ENCODE results near the gene TRAF3. TPM values are rescaled to one million over a fixed set of nuclear protein-coding genes. Genes with fewer than 3 reads are reported as not detected.
"Not testable (repeated sequence)": the region's sequence is repeated elsewhere in the genome, so short reads cannot be mapped to it uniquely, and the experiment has no call there.

The TRAF3 gene
- total RNA-seq, 2 experiments from 2014 or later: 68.8 to 73.6 TPM

DNA sequence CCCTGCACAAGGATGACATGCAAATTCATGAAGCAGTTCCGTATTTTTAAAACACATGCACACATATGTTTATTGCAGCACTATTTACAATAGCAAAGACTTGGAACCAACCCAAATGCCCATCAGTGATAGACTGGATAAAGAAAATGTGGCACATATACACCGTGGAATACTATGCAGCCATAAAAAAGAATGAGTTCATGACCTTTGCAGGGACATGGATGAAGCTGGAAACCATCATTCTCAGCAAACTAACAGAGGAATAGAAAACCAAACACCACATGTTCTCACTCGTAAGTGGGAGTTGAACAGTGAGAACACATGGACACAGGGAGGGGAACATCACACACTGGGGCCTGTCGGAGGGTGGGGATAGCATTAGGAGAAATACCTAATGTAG is 88.7 kb downstream of the TRAF3 start:
- POLR2A ChIA-PET; H3K4me1 Mint-ChIP-seq (ENCODE audit: low read depth); intact Hi-C loops (cut with micrococcal nuclease); H3K4me3 Mint-ChIP-seq; H3K27me3 Mint-ChIP-seq; DNase-seq: not testable (repeated sequence)
- CTCF ChIA-PET: interaction anchor here (0.6 to 1.0 kb wide), 2 partner anchors 12 to 525 kb away, joined by 3 read pairs; no protein-coding TSS in a partner anchor
- H3K27ac Mint-ChIP-seq: peak overlapping the region; percentile 59
- H3K9me3 Mint-ChIP-seq: peaks cover 21% of the 10 kb centered on the region
- peaks cover 61% of the 10 kb centered on the region for H3K36me3 Mint-ChIP-seq

- H3K27ac Mint-ChIP-seq: no peak overlapping the region
- intact Hi-C loops (cut with micrococcal nuclease): no loop called here
- peaks cover 9% of the 10 kb centered on the region for H3K9me3 Mint-ChIP-seq
- H3K4me3 Mint-ChIP-seq: no peak overlapping the region
- CTCF ChIA-PET: interaction anchor here (1.0 kb wide), 1 partner anchor 10 kb away, joined by 3 read pairs; no protein-coding TSS in a partner anchor
- POLR2A ChIA-PET: no interaction called here
- H3K27me3 Mint-ChIP-seq: no peaks in the 10 kb centered on the region
- peaks cover 20% of the 10 kb centered on the region for H3K4me1 Mint-ChIP-seq (ENCODE audit: low read depth)
- DNase-seq: no peak
- H3K36me3 Mint-ChIP-seq: peaks cover 57% of the 10 kb centered on the region
Observed at GRCh38 chr14:102866982-102867761, 89.9 kb downstream of the TRAF3 start.

DNA sequence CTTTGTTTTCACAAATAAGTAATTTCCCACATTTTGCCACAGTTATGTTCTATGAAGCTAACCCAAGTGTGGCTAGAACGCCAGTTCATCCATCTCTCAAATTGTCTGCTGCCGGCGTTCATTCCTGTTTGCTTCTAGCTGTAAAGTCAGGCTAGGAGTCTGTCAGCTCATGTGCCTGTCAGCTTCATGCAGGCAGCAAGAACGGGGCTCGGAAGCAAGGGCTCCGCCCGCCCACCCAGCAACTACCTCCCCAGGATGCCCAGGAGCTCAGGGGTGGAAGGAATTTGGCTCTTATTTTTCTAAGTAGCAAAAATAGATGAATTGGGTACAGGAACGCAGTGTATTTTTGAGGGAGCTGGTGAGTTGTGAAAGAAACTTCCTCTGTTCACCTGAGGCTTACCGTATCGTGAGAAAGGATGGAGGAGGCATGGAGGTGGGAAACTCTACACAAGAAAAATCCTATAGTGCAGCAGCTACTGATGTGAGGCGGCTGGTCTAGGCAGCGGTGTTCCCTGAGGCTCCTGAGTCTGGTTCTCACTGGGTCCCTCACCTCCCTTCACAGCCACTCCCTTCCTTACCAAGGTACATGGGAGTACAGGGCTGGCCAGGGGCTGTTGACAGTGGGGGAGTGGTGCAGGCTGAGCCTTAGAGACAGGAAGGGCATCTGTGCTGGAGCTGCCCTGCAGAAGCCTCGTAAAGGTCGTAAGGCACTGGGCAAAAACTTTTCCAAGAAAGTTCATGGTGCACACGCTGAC is 90.8 kb downstream of the TRAF3 start:
- no peak overlapping the region for H3K4me3 Mint-ChIP-seq
- peaks cover 54% of the 10 kb centered on the region for H3K36me3 Mint-ChIP-seq
- H3K27ac Mint-ChIP-seq: no peak overlapping the region
- ChIA-PET CTCF (no interaction called here), POLR2A (no interaction called here)
- no peak for DNase-seq
- no peaks in the 10 kb centered on the region for H3K27me3 Mint-ChIP-seq
- intact Hi-C loops (cut with micrococcal nuclease): no loop called here
- H3K4me1 Mint-ChIP-seq (ENCODE audit: low read depth): peaks cover 24% of the 10 kb centered on the region
- H3K9me3 Mint-ChIP-seq: peaks cover 4% of the 10 kb centered on the region

GRCh38 chr14:102868956-102869547 is 91.8 kb downstream of the TRAF3 start:
- DNase-seq: no peak
- Mint-ChIP-seq H3K9me3 (no peaks in the 10 kb centered on the region), H3K4me3 (no peak overlapping the region), H3K4me1 (ENCODE audit: low read depth) (peaks cover 24% of the 10 kb centered on the region), H3K36me3 (peaks cover 56% of the 10 kb centered on the region), H3K27me3 (no peaks in the 10 kb centered on the region), H3K27ac (peak overlapping the region; percentile 54)
- intact Hi-C loops (cut with micrococcal nuclease): no loop called here
- CTCF ChIA-PET: no interaction called here
- POLR2A ChIA-PET: no interaction called here

DNA sequence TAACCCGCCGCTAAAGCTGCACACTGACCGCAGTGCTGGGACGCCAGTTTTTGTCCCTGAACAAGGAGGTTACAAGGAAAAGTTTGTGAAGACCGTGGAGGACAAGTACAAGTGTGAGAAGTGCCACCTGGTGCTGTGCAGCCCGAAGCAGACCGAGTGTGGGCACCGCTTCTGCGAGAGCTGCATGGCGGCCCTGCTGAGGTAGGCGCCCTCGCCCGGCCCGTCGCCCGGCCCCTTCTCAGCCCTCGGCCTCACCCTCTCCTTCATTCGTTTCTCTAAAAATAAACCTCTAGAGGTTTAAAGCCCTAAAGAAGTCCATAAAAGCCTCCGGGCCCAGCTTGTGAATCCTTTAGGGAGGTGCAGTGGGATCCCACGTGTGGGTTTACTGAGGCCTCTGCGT is 93.0 kb downstream of the TRAF3 start:
- ChIA-PET POLR2A (interaction anchor here (0.8 kb wide), 1 partner anchor 20 kb away, joined by 3 read pairs; no protein-coding TSS in a partner anchor), CTCF (interaction anchor here (2.4 kb wide), 1 partner anchor 176 kb away, joined by 8 read pairs; no protein-coding TSS in a partner anchor)
- Mint-ChIP-seq H3K4me3 (no peak overlapping the region), H3K4me1 (ENCODE audit: low read depth) (peaks cover 26% of the 10 kb centered on the region), H3K27ac (peak overlapping the region; percentile 62), H3K27me3 (no peaks in the 10 kb centered on the region), H3K9me3 (no peaks in the 10 kb centered on the region), H3K36me3 (peaks cover 54% of the 10 kb centered on the region)
- DNase-seq: no peak
- intact Hi-C loops (cut with micrococcal nuclease): no loop called here

DNA sequence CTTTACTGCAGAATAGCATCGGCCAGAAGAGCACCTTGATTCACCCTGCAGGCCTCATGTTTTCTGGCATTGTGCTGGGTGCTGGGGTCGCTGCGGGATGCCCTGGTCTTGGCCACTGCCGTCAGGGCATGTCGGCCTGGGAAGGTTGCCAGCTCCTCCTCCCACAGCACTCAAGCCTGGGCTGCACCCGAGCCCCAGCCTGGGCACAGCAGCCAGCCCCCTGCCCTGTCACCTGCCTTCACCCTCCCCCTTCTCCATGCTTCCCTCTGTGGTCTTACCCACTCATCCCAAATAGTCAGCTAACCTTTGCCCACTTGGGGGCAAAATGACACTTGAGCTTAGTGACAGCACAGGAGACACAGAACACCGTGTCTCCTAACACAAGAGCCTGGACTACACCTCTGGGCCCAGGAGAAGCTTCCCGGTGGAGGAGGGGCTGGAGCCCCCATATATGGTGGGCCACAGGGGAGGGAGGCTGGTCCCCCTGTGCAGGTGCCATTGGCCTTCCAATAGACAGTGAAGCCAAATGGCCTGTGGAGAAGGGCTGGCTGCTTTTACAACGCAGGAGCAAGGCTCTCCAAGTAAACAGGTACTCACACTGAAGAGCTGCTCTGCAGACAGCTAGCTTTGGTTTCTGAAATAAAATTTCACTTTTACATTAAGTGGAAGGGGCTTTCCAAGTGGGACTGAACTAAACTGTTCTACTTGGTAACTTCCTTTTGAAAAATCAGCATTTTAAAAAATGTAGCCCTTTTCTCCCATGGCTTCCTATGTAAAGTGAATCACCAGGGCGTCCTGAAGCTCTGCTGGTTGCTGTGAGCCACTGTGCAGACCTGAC is 94.0 kb downstream of the TRAF3 start:
- ChIA-PET POLR2A (no interaction called here), CTCF (interaction anchor here (0.6 to 2.4 kb wide), 5 partner anchors 10 to 177 kb away, joined by 3 to 8 read pairs (median 3); no protein-coding TSS in a partner anchor)
- intact Hi-C loops (cut with micrococcal nuclease): no loop called here
- H3K4me3 Mint-ChIP-seq: no peak overlapping the region
- H3K27me3 Mint-ChIP-seq: no peaks in the 10 kb centered on the region
- H3K4me1 Mint-ChIP-seq (ENCODE audit: low read depth): peaks cover 26% of the 10 kb centered on the region
- H3K27ac Mint-ChIP-seq: peak overlapping the region; percentile 84
- H3K9me3 Mint-ChIP-seq: no peaks in the 10 kb centered on the region
- H3K36me3 Mint-ChIP-seq: peaks cover 54% of the 10 kb centered on the region
- DNase-seq: no peak

DNA sequence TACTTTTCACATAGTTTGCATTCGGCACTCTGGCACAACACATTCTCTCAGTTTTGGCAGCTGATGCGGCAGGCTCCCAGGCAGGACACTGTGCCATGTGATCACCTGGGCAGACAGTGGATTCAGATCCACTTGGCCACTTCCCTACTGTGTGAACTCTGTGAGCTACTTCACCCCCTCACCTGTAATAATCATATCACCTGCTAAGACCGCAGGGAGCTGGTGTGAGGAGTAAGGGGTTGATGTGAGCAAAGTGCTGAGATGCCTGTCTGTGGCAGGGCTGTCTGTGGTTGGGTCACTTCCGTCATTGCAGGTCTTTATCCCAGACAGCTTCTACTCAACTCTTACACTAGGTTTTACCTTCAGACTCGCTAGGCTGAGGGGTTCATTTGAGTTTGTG is 94.8 kb downstream of the TRAF3 start:
- no peaks in the 10 kb centered on the region for H3K9me3 Mint-ChIP-seq
- no peak overlapping the region for H3K4me3 Mint-ChIP-seq
- POLR2A ChIA-PET: no interaction called here
- CTCF ChIA-PET: interaction anchor here (0.6 to 2.4 kb wide), 5 partner anchors 10 to 178 kb away, joined by 3 to 8 read pairs (median 3); no protein-coding TSS in a partner anchor
- peaks cover 52% of the 10 kb centered on the region for H3K36me3 Mint-ChIP-seq
- intact Hi-C loops (cut with micrococcal nuclease): no loop called here
- peak; percentile 34 for DNase-seq
- H3K4me1 Mint-ChIP-seq (ENCODE audit: low read depth): peaks cover 23% of the 10 kb centered on the region
- no peaks in the 10 kb centered on the region for H3K27me3 Mint-ChIP-seq
- peak overlapping the region; percentile 84 for H3K27ac Mint-ChIP-seq

DNA sequence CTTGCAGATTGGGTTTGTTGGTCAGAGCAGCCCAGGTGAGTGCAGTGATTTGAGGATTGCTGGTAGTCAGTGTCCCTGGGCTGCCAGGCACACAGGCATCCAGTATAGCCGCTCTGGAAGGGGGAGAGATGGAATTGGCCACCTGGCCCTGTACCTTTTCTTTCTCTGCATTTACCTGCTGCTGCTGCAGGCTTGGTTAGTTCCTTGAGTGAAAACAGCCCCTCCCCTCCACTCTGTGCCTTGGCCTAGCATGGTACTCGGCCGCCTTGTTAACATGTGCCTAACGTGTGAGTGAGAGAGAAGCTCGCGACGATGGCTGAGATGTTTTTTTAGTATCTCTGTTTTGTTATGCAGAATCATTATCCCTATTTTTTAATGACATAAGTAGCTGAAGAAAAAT is 95.9 kb downstream of the TRAF3 start:
- POLR2A ChIA-PET: no interaction called here
- Mint-ChIP-seq H3K27ac (no peak overlapping the region), H3K36me3 (peaks cover 44% of the 10 kb centered on the region), H3K4me1 (ENCODE audit: low read depth) (peaks cover 22% of the 10 kb centered on the region), H3K9me3 (no peaks in the 10 kb centered on the region), H3K27me3 (no peaks in the 10 kb centered on the region), H3K4me3 (no peak overlapping the region)
- CTCF ChIA-PET: no interaction called here
- intact Hi-C loops (cut with micrococcal nuclease): no loop called here
- no peak for DNase-seq

GRCh38 chr14:102873546-102874061 is 96.4 kb downstream of the TRAF3 start:
- H3K27me3 Mint-ChIP-seq: no peaks in the 10 kb centered on the region
- ChIA-PET POLR2A (no interaction called here), CTCF (no interaction called here)
- no peaks in the 10 kb centered on the region for H3K9me3 Mint-ChIP-seq
- H3K4me3 Mint-ChIP-seq: no peak overlapping the region
- DNase-seq: no peak
- no peak overlapping the region for H3K27ac Mint-ChIP-seq
- intact Hi-C loops (cut with micrococcal nuclease): no loop called here
- peaks cover 22% of the 10 kb centered on the region for H3K4me1 Mint-ChIP-seq (ENCODE audit: low read depth)
- peaks cover 41% of the 10 kb centered on the region for H3K36me3 Mint-ChIP-seq

DNA sequence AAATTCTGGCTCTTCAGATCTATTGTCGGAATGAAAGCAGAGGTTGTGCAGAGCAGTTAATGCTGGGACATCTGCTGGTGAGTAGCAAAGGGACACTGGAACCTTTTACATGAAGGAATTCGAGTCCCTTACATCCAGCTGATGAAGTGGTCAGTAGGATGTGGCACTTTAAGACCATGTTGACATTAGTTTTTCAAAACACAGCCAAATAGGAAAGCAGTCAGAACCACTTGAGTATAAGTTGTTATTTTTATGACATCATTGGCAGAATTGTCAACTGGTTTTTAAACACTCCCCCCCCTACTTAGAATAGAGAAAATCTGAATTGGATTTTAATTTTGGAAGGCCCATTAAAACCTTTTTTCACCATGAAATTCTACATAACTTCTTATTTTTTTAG is 98.4 kb downstream of the TRAF3 start:
- H3K4me1 Mint-ChIP-seq (ENCODE audit: low read depth): peaks cover 20% of the 10 kb centered on the region
- H3K27me3 Mint-ChIP-seq: no peaks in the 10 kb centered on the region
- intact Hi-C loops (cut with micrococcal nuclease): no loop called here
- H3K36me3 Mint-ChIP-seq: peaks cover 41% of the 10 kb centered on the region
- POLR2A ChIA-PET: no interaction called here
- DNase-seq: no peak
- H3K9me3 Mint-ChIP-seq: no peaks in the 10 kb centered on the region
- CTCF ChIA-PET: no interaction called here
- H3K27ac Mint-ChIP-seq: no peak overlapping the region
- H3K4me3 Mint-ChIP-seq: no peak overlapping the region

DNA sequence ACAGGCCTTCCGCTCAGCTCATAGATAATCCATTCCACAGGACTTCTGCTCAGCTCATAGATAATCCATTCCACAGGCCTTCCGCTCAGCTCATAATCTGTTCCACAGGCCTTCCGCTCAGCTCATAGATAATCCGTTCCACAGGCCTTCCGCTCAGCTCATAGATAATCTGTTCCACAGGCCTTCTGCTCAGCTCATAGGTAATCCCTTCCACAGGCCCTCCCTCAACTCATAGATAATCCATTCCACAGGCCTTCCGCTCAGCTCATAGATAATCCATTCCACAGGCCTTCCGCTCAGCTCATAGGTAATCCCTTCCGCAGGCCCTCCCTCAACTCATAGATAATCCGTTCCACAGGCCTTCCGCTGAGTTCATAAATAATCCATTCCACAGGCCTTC is 100.3 kb downstream of the TRAF3 start:
- H3K27me3 Mint-ChIP-seq; POLR2A ChIA-PET; H3K4me3 Mint-ChIP-seq; H3K9me3 Mint-ChIP-seq; DNase-seq; intact Hi-C loops (cut with micrococcal nuclease); H3K27ac Mint-ChIP-seq: not testable (repeated sequence)
- peaks cover 37% of the 10 kb centered on the region for H3K36me3 Mint-ChIP-seq
- H3K4me1 Mint-ChIP-seq (ENCODE audit: low read depth): peaks cover 15% of the 10 kb centered on the region
- CTCF ChIA-PET: interaction anchor here (1.1 to 2.9 kb wide), 3 partner anchors 11 to 184 kb away, joined by 3 to 7 read pairs (median 4); no protein-coding TSS in a partner anchor

Data from activated CD4-positive, alpha-beta memory T cell treated with anti-CD3 and anti-CD28 coated beads for 36 hours (primary cell).